Lower lobe of right lung (tissue), 2 donors: Measurements from ENCODE around the gene NSD2. TPM values are rescaled to one million over a fixed set of nuclear protein-coding genes. Genes with fewer than 3 reads are reported as not detected.
A peak's percentile ranks its signal among the peaks of the same experiment; 100 is the strongest.
"Not testable (repeated sequence)": the region's sequence is repeated elsewhere in the genome, so short reads cannot be mapped to it uniquely, and the experiment has no call there.

Source experiments
- ATAC-seq, 2 donors: fragments of 200-7000 bp; cut with Tn5 transposase; one replicate each; pipeline ENCODE4 v1.9.1; 2020 to 2022; ENCODE audit warnings: mild to moderate bottlenecking in 2 of 2, moderate library complexity in 2 of 2
- DNase-seq: peaks from one replicate; pipeline ENCODE4 v3.0.0-alpha.2; 2020
- H3K27ac ChIP-seq: fragments of 200-600 bp; one replicate; pipeline ENCODE4 v1.8.0; 2022
- H3K27me3 ChIP-seq: fragments of 200-600 bp; one replicate; pipeline ENCODE4 v1.8.0; 2022; ENCODE audit warnings: low read depth
- H3K36me3 ChIP-seq: fragments of 200-600 bp; one replicate; pipeline ENCODE4 v1.8.0; 2022; ENCODE audit warnings: mild to moderate bottlenecking
- H3K4me1 ChIP-seq: fragments of 200-600 bp; one replicate; pipeline ENCODE4 v1.8.0; 2022
- H3K4me3 ChIP-seq: fragments of 200-600 bp; one replicate; pipeline ENCODE4 v1.8.0; 2022; ENCODE audit warnings: mild to moderate bottlenecking
- H3K9me3 ChIP-seq: fragments of 200-600 bp; one replicate; pipeline ENCODE4 v1.8.0; 2022
- CTCF ChIP-seq: fragments of 200-600 bp; IDR thresholded peaks from one replicate; pipeline ENCODE4 v1.8.0; 2022; ENCODE audit warnings: antibody characterized with exemption, mild to moderate bottlenecking
- intact Hi-C: fragments of 100-400 bp; cut with DNase I; formaldehyde crosslinking; loops from one replicate; pipeline ENCODE4 v1.11.0; 2022
- total RNA-seq: library from RNA; stranded (reverse); fragmentation: NEBNext Ultra II Directional; extraction: Animal tissue kit (Norgen Biotek cat#: 25700); gene quantifications from one replicate; pipeline ENCODE4 v1.2.1, GENCODE V29; 2021
- donor health status: DM: no; HTN: yes; CAD: no; lungs with severe emphysema.

Gene NSD2
- total RNA-seq, 1 donor from 2014 or later, result 52.9 TPM

- ATAC-seq (no peak), DNase-seq (no peak)
- Histone ChIP-seq H3K4me1 (no peaks in the 10 kb centered on the region), H3K36me3 (peaks cover 76% of the 10 kb centered on the region), H3K27me3 (no peaks in the 10 kb centered on the region), H3K4me3 (no peak overlapping the region), H3K9me3 (no peaks in the 10 kb centered on the region), H3K27ac (no peak overlapping the region)
- intact Hi-C loops, result no loop called here
- no peak for TF ChIP-seq CTCF
Measured at GRCh38 chr4:1831331-1831730, 39.9 kb upstream of the NSD2 start.

GRCh38 chr4:1832690-1833089 lies 38.5 kb upstream of the NSD2 start:
- no peak overlapping the region for H3K27ac ChIP-seq
- ATAC-seq (no peak), DNase-seq (no peak)
- TF ChIP-seq CTCF, result no peak
- H3K4me1 ChIP-seq, result no peaks in the 10 kb centered on the region
- no peak overlapping the region for H3K4me3 ChIP-seq
- intact Hi-C loops, result no loop called here
- H3K9me3 ChIP-seq, result no peaks in the 10 kb centered on the region
- no peaks in the 10 kb centered on the region for H3K27me3 ChIP-seq
- peaks cover 83% of the 10 kb centered on the region for H3K36me3 ChIP-seq

GRCh38 chr4:1833307-1834046 lies 37.7 kb upstream of the NSD2 start:
- ATAC-seq (no peak), DNase-seq (no peak)
- Histone ChIP-seq H3K36me3 (peaks cover 91% of the 10 kb centered on the region), H3K4me3 (no peak overlapping the region), H3K27me3 (no peaks in the 10 kb centered on the region), H3K9me3 (no peaks in the 10 kb centered on the region), H3K4me1 (no peaks in the 10 kb centered on the region), H3K27ac (no peak overlapping the region)
- no peak for TF ChIP-seq CTCF
- intact Hi-C loops, result no loop called here

GRCh38 chr4:1834047-1834775 lies 37.0 kb upstream of the NSD2 start:
- TF ChIP-seq CTCF, result no peak
- intact Hi-C loops, result no loop called here
- H3K27ac ChIP-seq, result no peak overlapping the region

GRCh38 chr4:1835836-1836235 lies 35.4 kb upstream of the NSD2 start:
- H3K4me3 ChIP-seq, H3K4me1 ChIP-seq, H3K27ac ChIP-seq, H3K9me3 ChIP-seq, intact Hi-C loops, DNase-seq, H3K27me3 ChIP-seq, ATAC-seq: not testable (repeated sequence)
- H3K36me3 ChIP-seq, result peaks cover 100% of the 10 kb centered on the region

More at GRCh38 chr4:1834047-1834775, 37.0 kb upstream of the NSD2 start:
- Histone ChIP-seq H3K36me3 (peaks cover 99% of the 10 kb centered on the region), H3K4me1 (no peaks in the 10 kb centered on the region), H3K9me3 (no peaks in the 10 kb centered on the region), H3K27me3 (no peaks in the 10 kb centered on the region), H3K4me3 (no peak overlapping the region)
- DNase-seq (no peak), ATAC-seq (peak in 1 of 2 donors; percentile 23)

GRCh38 chr4:1836650-1837049 lies 34.5 kb upstream of the NSD2 start:
- Histone ChIP-seq H3K36me3 (peaks cover 100% of the 10 kb centered on the region), H3K27me3 (no peaks in the 10 kb centered on the region), H3K9me3 (no peaks in the 10 kb centered on the region), H3K4me1 (peaks cover under 1% of the 10 kb centered on the region), H3K4me3 (no peak overlapping the region), H3K27ac (no peak overlapping the region)
- intact Hi-C loops, result no loop called here
- DNase-seq, result no peak
- TF ChIP-seq CTCF, result no peak
- no peak for ATAC-seq
